Activated T-helper 9 cell treated with anti-CD3 and anti-CD28 coated beads, Interleukin-2, amount 50 U/mL, for 16 hours (primary cell): ENCODE measurements around the gene EFEMP2.

ENCODE experiments used
- DNase-seq: peaks from one replicate; pipeline ENCODE4 v3.0.0-alpha.2; 2020; ENCODE audit warnings: low read depth

Gene EFEMP2

GRCh38 chr11:65885231-65885630 is 12.6 kb upstream of the EFEMP2 start:
- DNase-seq: no peak

- peak; percentile 77 for DNase-seq
Measured at GRCh38 chr11:65884716-65885092, 12.1 kb upstream of the EFEMP2 start.

- no peak for DNase-seq
Measured at GRCh38 chr11:65883786-65884715, 11.5 kb upstream of the EFEMP2 start.

- DNase-seq: no peak
Measured at GRCh38 chr11:65883058-65883761, 10.6 kb upstream of the EFEMP2 start.

- no peak for DNase-seq
Measured at GRCh38 chr11:65882120-65883057, 9.8 kb upstream of the EFEMP2 start.

- DNase-seq: no peak
Measured at GRCh38 chr11:65880844-65881421, 8.3 kb upstream of the EFEMP2 start.

- no peak for DNase-seq
Measured at GRCh38 chr11:65880027-65880426, 7.4 kb upstream of the EFEMP2 start.

- DNase-seq: no peak
Measured at GRCh38 chr11:65879617-65880016, 7.0 kb upstream of the EFEMP2 start, which contains the start of gene CTSW. Gene CTSW (plus strand): TSS chr11:65879837. CDS start chr11:65879855, 18 bp downstream.

GRCh38 chr11:65873318-65874156 is 937 bp upstream of the EFEMP2 start:
- peak; percentile 94 for DNase-seq

- DNase-seq: no peak
Measured at GRCh38 chr11:65871811-65872548, 620 bp downstream of the EFEMP2 start.

GRCh38 chr11:65870706-65871681 is 1.6 kb downstream of the EFEMP2 start:
- DNase-seq: no peak

GRCh38 chr11:65870307-65870658 is 2.3 kb downstream of the EFEMP2 start:
- DNase-seq: no peak

- DNase-seq: no peak
Measured at GRCh38 chr11:65869643-65870306, 2.8 kb downstream of the EFEMP2 start.

GRCh38 chr11:65868907-65869306 is 3.7 kb downstream of the EFEMP2 start:
- DNase-seq: no peak

GRCh38 chr11:65868076-65868667 is 4.4 kb downstream of the EFEMP2 start:
- DNase-seq: no peak

- DNase-seq: no peak
Measured at GRCh38 chr11:65867284-65868071, 5.1 kb downstream of the EFEMP2 start.
